Measurements from ENCODE around the gene OSER1. TPM values are rescaled to one million over a fixed set of nuclear protein-coding genes. Genes with fewer than 3 reads are reported as not detected.

OSER1 gene
- total RNA-seq, 1 donor from 2014 or later: 28.0 TPM

- Histone ChIP-seq H3K9me3 (no peaks in the 10 kb centered on the region), H3K4me3 (peak overlapping the region; percentile 43 to 46), H3K4me1 (peaks cover 19% of the 10 kb centered on the region), H3K36me3 (no peaks in the 10 kb centered on the region), H3K27me3 (no peaks in the 10 kb centered on the region), H3K27ac (peak overlapping the region; percentile 10)
- no peak for DNase-seq (ENCODE audit: extremely low spot score in 2 of 2)
- TF ChIP-seq POLR2AphosphoS5 (IDR thresholded peaks at IDR 0.05; ENCODE audit: insufficient read depth in 1 of 2, low read depth in 1 of 2): no peak
- no peak for TF ChIP-seq CTCF (IDR thresholded peaks at IDR 0.05)
- TF ChIP-seq POLR2A (IDR thresholded peaks at IDR 0.05): no peak
- intact Hi-C loops (cut with DNase I): no loop called here
Measured at GRCh38 chr20:44183282-44183681, 27.3 kb downstream of the OSER1 start.

DNA sequence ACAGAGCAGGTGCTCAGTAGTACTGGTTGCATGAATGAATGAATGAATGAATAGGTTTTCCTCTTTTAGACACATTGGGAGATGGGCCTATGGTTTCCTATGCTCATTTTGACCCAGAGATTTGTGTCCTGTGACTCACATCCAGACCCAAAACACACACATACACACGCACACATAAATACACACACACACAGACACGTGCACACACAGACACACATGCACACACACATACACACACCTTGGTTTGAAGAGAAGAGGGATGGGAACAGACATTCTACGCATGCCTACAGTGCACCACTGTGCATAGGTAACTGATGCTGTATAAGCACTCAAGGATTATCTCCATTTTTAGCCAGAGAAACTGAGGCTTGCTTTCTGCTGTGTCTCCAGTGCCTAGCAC is 27.7 kb downstream of the OSER1 start:
- no peaks in the 10 kb centered on the region for H3K27me3 ChIP-seq
- H3K9me3 ChIP-seq: no peaks in the 10 kb centered on the region
- H3K4me1 ChIP-seq: peaks cover 15% of the 10 kb centered on the region
- H3K4me3 ChIP-seq: peak overlapping the region; percentile 43 to 46
- H3K36me3 ChIP-seq: no peaks in the 10 kb centered on the region
- H3K27ac ChIP-seq: no peak overlapping the region
- no peak for TF ChIP-seq POLR2A (IDR thresholded peaks at IDR 0.05)
- TF ChIP-seq CTCF (IDR thresholded peaks at IDR 0.05): no peak
- TF ChIP-seq POLR2AphosphoS5 (IDR thresholded peaks at IDR 0.05; ENCODE audit: insufficient read depth in 1 of 2, low read depth in 1 of 2): no peak
- intact Hi-C loops (cut with DNase I): no loop called here
- DNase-seq (ENCODE audit: extremely low spot score in 2 of 2): no peak

- peak overlapping the region in 1 of 2 donors; percentile 18 for H3K4me3 ChIP-seq
- H3K4me1 ChIP-seq: peaks cover 11% of the 10 kb centered on the region
- no peak for DNase-seq (ENCODE audit: extremely low spot score in 2 of 2)
- H3K9me3 ChIP-seq: no peaks in the 10 kb centered on the region
- TF ChIP-seq CTCF (IDR thresholded peaks at IDR 0.05) (no peak), POLR2A (IDR thresholded peaks at IDR 0.05) (no peak), POLR2AphosphoS5 (IDR thresholded peaks at IDR 0.05; ENCODE audit: insufficient read depth in 1 of 2, low read depth in 1 of 2) (no peak)
- peak overlapping the region; percentile 31 for H3K27ac ChIP-seq
- intact Hi-C loops (cut with DNase I): no loop called here
- no peaks in the 10 kb centered on the region for H3K27me3 ChIP-seq
- H3K36me3 ChIP-seq: no peaks in the 10 kb centered on the region
Measured at GRCh38 chr20:44182135-44182765, 28.3 kb downstream of the OSER1 start.

DNA sequence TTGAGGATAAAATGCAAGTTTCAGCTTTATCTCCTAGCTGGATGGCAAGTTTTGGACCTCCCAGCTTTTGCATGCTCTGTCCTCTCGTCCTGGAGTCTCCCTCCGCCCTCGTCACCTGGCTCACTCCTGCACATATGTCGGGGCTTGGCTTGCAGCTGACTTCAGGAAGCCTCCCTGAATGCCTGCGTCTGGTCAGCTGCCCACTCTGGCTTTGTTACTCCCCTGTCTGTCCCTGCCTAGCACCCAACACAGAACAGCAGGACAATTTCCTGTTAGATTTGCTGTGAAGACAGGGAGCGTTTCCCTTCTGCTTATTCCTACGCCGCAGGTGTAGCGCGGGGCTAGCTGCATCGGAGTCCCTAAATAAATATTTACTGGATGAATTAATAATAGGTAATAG is 29.0 kb downstream of the OSER1 start:
- no peak for DNase-seq (ENCODE audit: extremely low spot score in 2 of 2)
- TF ChIP-seq POLR2A (IDR thresholded peaks at IDR 0.05) (no peak), CTCF (IDR thresholded peaks at IDR 0.05) (no peak)
- H3K4me1 ChIP-seq: peaks cover 8% of the 10 kb centered on the region
- intact Hi-C loops (cut with DNase I): no loop called here
- peak overlapping the region; percentile 31 for H3K27ac ChIP-seq
- H3K9me3 ChIP-seq: no peaks in the 10 kb centered on the region
- no peaks in the 10 kb centered on the region for H3K27me3 ChIP-seq
- H3K36me3 ChIP-seq: no peaks in the 10 kb centered on the region
- H3K4me3 ChIP-seq: peak overlapping the region in 1 of 2 donors; percentile 18

DNA sequence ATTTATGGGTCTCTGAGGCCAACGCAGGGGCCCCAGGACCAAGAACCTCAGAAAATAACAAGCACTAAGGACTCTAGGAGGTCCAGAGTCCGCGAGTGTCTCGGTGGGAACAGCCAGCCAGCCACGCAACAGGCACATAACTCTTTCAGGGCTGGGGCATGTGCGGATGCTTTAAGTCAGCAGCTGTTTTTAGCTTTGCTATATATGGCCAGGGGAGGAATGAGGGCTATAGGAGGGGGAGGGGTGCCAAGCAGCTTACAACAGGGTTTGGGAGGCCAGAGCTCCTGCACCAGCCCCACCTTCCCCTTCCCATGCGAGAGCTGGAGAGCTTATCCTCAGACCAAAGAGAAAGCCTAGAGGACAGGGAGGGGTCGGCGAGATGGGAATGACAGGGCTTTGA is 29.8 kb downstream of the OSER1 start:
- Histone ChIP-seq H3K9me3 (no peaks in the 10 kb centered on the region), H3K36me3 (no peaks in the 10 kb centered on the region), H3K27me3 (no peaks in the 10 kb centered on the region), H3K4me1 (peaks cover 6% of the 10 kb centered on the region), H3K4me3 (peak overlapping the region in 1 of 2 donors; percentile 18), H3K27ac (no peak overlapping the region)
- intact Hi-C loops (cut with DNase I): no loop called here
- TF ChIP-seq POLR2A (IDR thresholded peaks at IDR 0.05) (no peak), POLR2AphosphoS5 (IDR thresholded peaks at IDR 0.05; ENCODE audit: insufficient read depth in 1 of 2, low read depth in 1 of 2) (no peak), CTCF (IDR thresholded peaks at IDR 0.05) (no peak)
- no peak for DNase-seq (ENCODE audit: extremely low spot score in 2 of 2)

All from vagina (tissue), 2 donors.